ENCODE data around the gene HECW1.

HECW1 gene

GRCh38 chr7:43505412-43505811 lies 393.0 kb downstream of the HECW1 start:
- Histone ChIP-seq H3K9ac (ENCODE audit: low read length) (no peak overlapping the region), H3K4me1 (ENCODE audit: insufficient read depth, low read length) (no peaks in the 10 kb centered on the region), H3K36me3 (ENCODE audit: insufficient read depth, low read length) (no peaks in the 10 kb centered on the region), H3K9me3 (ENCODE audit: low read length) (no peaks in the 10 kb centered on the region), H3K27me3 (ENCODE audit: control insufficient read depth in 1 of 2, insufficient read depth in 2 of 2, low read length in 2 of 2) (no peaks in the 10 kb centered on the region), H3K27ac (ENCODE audit: low read depth, low read length) (no peak overlapping the region), H3K4me3 (ENCODE audit: low read depth in 1 of 2, low read length in 2 of 2) (no peak overlapping the region)

GRCh38 chr7:43506460-43506859 lies 394.0 kb downstream of the HECW1 start:
- H3K27me3 ChIP-seq (ENCODE audit: control insufficient read depth in 1 of 2, insufficient read depth in 2 of 2, low read length in 2 of 2), result no peaks in the 10 kb centered on the region
- no peak overlapping the region for H3K27ac ChIP-seq (ENCODE audit: low read depth, low read length)
- no peaks in the 10 kb centered on the region for H3K4me1 ChIP-seq (ENCODE audit: insufficient read depth, low read length)
- H3K9me3 ChIP-seq (ENCODE audit: low read length), result no peaks in the 10 kb centered on the region
- H3K36me3 ChIP-seq (ENCODE audit: insufficient read depth, low read length), result no peaks in the 10 kb centered on the region
- H3K9ac ChIP-seq (ENCODE audit: low read length), result no peak overlapping the region
- no peak overlapping the region for H3K4me3 ChIP-seq (ENCODE audit: low read depth in 1 of 2, low read length in 2 of 2)

- Histone ChIP-seq H3K27me3 (ENCODE audit: control insufficient read depth in 1 of 2, insufficient read depth in 2 of 2, low read length in 2 of 2) (no peaks in the 10 kb centered on the region), H3K27ac (ENCODE audit: low read depth, low read length) (no peak overlapping the region), H3K4me3 (ENCODE audit: low read depth in 1 of 2, low read length in 2 of 2) (no peak overlapping the region), H3K9ac (ENCODE audit: low read length) (no peak overlapping the region), H3K9me3 (ENCODE audit: low read length) (no peaks in the 10 kb centered on the region), H3K4me1 (ENCODE audit: insufficient read depth, low read length) (no peaks in the 10 kb centered on the region), H3K36me3 (ENCODE audit: insufficient read depth, low read length) (no peaks in the 10 kb centered on the region)
Measured at GRCh38 chr7:43508461-43508860, 396.0 kb downstream of the HECW1 start.

GRCh38 chr7:43509906-43510305 lies 397.5 kb downstream of the HECW1 start:
- H3K4me1 ChIP-seq (ENCODE audit: insufficient read depth, low read length), result no peaks in the 10 kb centered on the region

GRCh38 chr7:43511029-43511428 lies 398.6 kb downstream of the HECW1 start:
- H3K9me3 ChIP-seq (ENCODE audit: low read length), result no peaks in the 10 kb centered on the region
- no peaks in the 10 kb centered on the region for H3K36me3 ChIP-seq (ENCODE audit: insufficient read depth, low read length)
- no peak overlapping the region for H3K4me3 ChIP-seq (ENCODE audit: low read depth in 1 of 2, low read length in 2 of 2)
- H3K9ac ChIP-seq (ENCODE audit: low read length), result no peak overlapping the region
- H3K27ac ChIP-seq (ENCODE audit: low read depth, low read length), result no peak overlapping the region
- no peaks in the 10 kb centered on the region for H3K4me1 ChIP-seq (ENCODE audit: insufficient read depth, low read length)
- H3K27me3 ChIP-seq (ENCODE audit: control insufficient read depth in 1 of 2, insufficient read depth in 2 of 2, low read length in 2 of 2), result no peaks in the 10 kb centered on the region

More at GRCh38 chr7:43509906-43510305, 397.5 kb downstream of the HECW1 start:
- Histone ChIP-seq H3K4me3 (ENCODE audit: low read depth in 1 of 2, low read length in 2 of 2) (no peak overlapping the region), H3K27ac (ENCODE audit: low read depth, low read length) (no peak overlapping the region), H3K9me3 (ENCODE audit: low read length) (no peaks in the 10 kb centered on the region), H3K36me3 (ENCODE audit: insufficient read depth, low read length) (no peaks in the 10 kb centered on the region), H3K27me3 (ENCODE audit: control insufficient read depth in 1 of 2, insufficient read depth in 2 of 2, low read length in 2 of 2) (no peaks in the 10 kb centered on the region), H3K9ac (ENCODE audit: low read length) (no peak overlapping the region)

- Histone ChIP-seq H3K4me1 (ENCODE audit: insufficient read depth, low read length) (no peaks in the 10 kb centered on the region), H3K9me3 (ENCODE audit: low read length) (no peaks in the 10 kb centered on the region), H3K9ac (ENCODE audit: low read length) (no peak overlapping the region), H3K27ac (ENCODE audit: low read depth, low read length) (no peak overlapping the region), H3K36me3 (ENCODE audit: insufficient read depth, low read length) (no peaks in the 10 kb centered on the region), H3K27me3 (ENCODE audit: control insufficient read depth in 1 of 2, insufficient read depth in 2 of 2, low read length in 2 of 2) (no peaks in the 10 kb centered on the region), H3K4me3 (ENCODE audit: low read depth in 1 of 2, low read length in 2 of 2) (no peak overlapping the region)
Measured at GRCh38 chr7:43511769-43512515, 399.5 kb downstream of the HECW1 start.

GRCh38 chr7:43513251-43513650 lies 400.8 kb downstream of the HECW1 start:
- H3K27ac ChIP-seq (ENCODE audit: low read depth, low read length), result no peak overlapping the region
- H3K4me1 ChIP-seq (ENCODE audit: insufficient read depth, low read length), result no peaks in the 10 kb centered on the region
- H3K27me3 ChIP-seq (ENCODE audit: control insufficient read depth in 1 of 2, insufficient read depth in 2 of 2, low read length in 2 of 2), result no peaks in the 10 kb centered on the region
- H3K4me3 ChIP-seq (ENCODE audit: low read depth in 1 of 2, low read length in 2 of 2), result no peak overlapping the region
- no peaks in the 10 kb centered on the region for H3K36me3 ChIP-seq (ENCODE audit: insufficient read depth, low read length)
- H3K9me3 ChIP-seq (ENCODE audit: low read length), result no peaks in the 10 kb centered on the region
- no peak overlapping the region for H3K9ac ChIP-seq (ENCODE audit: low read length)

GRCh38 chr7:43516581-43517342 lies 404.3 kb downstream of the HECW1 start:
- Histone ChIP-seq H3K4me1 (ENCODE audit: insufficient read depth, low read length) (no peaks in the 10 kb centered on the region), H3K36me3 (ENCODE audit: insufficient read depth, low read length) (no peaks in the 10 kb centered on the region), H3K9ac (ENCODE audit: low read length) (no peak overlapping the region), H3K9me3 (ENCODE audit: low read length) (no peaks in the 10 kb centered on the region), H3K27me3 (ENCODE audit: control insufficient read depth in 1 of 2, insufficient read depth in 2 of 2, low read length in 2 of 2) (no peaks in the 10 kb centered on the region), H3K27ac (ENCODE audit: low read depth, low read length) (no peak overlapping the region), H3K4me3 (ENCODE audit: low read depth in 1 of 2, low read length in 2 of 2) (no peak overlapping the region)

GRCh38 chr7:43517464-43517863 lies 405.0 kb downstream of the HECW1 start:
- Histone ChIP-seq H3K9me3 (ENCODE audit: low read length) (no peaks in the 10 kb centered on the region), H3K4me3 (ENCODE audit: low read depth in 1 of 2, low read length in 2 of 2) (no peak overlapping the region), H3K27me3 (ENCODE audit: control insufficient read depth in 1 of 2, insufficient read depth in 2 of 2, low read length in 2 of 2) (no peaks in the 10 kb centered on the region), H3K36me3 (ENCODE audit: insufficient read depth, low read length) (no peaks in the 10 kb centered on the region), H3K27ac (ENCODE audit: low read depth, low read length) (no peak overlapping the region), H3K9ac (ENCODE audit: low read length) (no peak overlapping the region), H3K4me1 (ENCODE audit: insufficient read depth, low read length) (no peaks in the 10 kb centered on the region)

GRCh38 chr7:43520201-43520600 lies 407.8 kb downstream of the HECW1 start:
- Histone ChIP-seq H3K9me3 (ENCODE audit: low read length) (no peaks in the 10 kb centered on the region), H3K36me3 (ENCODE audit: insufficient read depth, low read length) (no peaks in the 10 kb centered on the region), H3K4me1 (ENCODE audit: insufficient read depth, low read length) (no peaks in the 10 kb centered on the region), H3K4me3 (ENCODE audit: low read depth in 1 of 2, low read length in 2 of 2) (no peak overlapping the region), H3K27me3 (ENCODE audit: control insufficient read depth in 1 of 2, insufficient read depth in 2 of 2, low read length in 2 of 2) (no peaks in the 10 kb centered on the region), H3K27ac (ENCODE audit: low read depth, low read length) (no peak overlapping the region), H3K9ac (ENCODE audit: low read length) (no peak overlapping the region)

- no peaks in the 10 kb centered on the region for H3K36me3 ChIP-seq (ENCODE audit: insufficient read depth, low read length)
Measured at GRCh38 chr7:43522406-43523156, 410.1 kb downstream of the HECW1 start.

More at GRCh38 chr7:43522406-43523156, 410.1 kb downstream of the HECW1 start:
- Histone ChIP-seq H3K9ac (ENCODE audit: low read length) (no peak overlapping the region), H3K9me3 (ENCODE audit: low read length) (no peaks in the 10 kb centered on the region), H3K4me1 (ENCODE audit: insufficient read depth, low read length) (no peaks in the 10 kb centered on the region), H3K27me3 (ENCODE audit: control insufficient read depth in 1 of 2, insufficient read depth in 2 of 2, low read length in 2 of 2) (no peaks in the 10 kb centered on the region), H3K27ac (ENCODE audit: low read depth, low read length) (no peak overlapping the region), H3K4me3 (ENCODE audit: low read depth in 1 of 2, low read length in 2 of 2) (no peak overlapping the region)
